Endothelial cell (in vitro differentiated cells): ENCODE measurements around the gene NTSR2. TPM values are rescaled to one million over a fixed set of nuclear protein-coding genes. Genes with fewer than 3 reads are reported as not detected.

Source experiments
- DNase-seq: peaks from one replicate; pipeline ENCODE4 v3.0.0; 2021; ENCODE audit warnings: low spot score
- H3K27ac Mint-ChIP-seq: one replicate; pipeline ENCODE4 v1.8.0; 2021; ENCODE audit warnings: mixed read lengths, inconsistent platforms; ENCODE audit not compliant: unreplicated experiment
- H3K27me3 Mint-ChIP-seq: one replicate; pipeline ENCODE4 v1.8.0; 2021; ENCODE audit warnings: mild to moderate bottlenecking, moderate library complexity, mixed read lengths, inconsistent platforms; ENCODE audit not compliant: unreplicated experiment
- H3K36me3 Mint-ChIP-seq: one replicate; pipeline ENCODE4 v1.8.0; 2021; ENCODE audit warnings: mild to moderate bottlenecking, low read depth, mixed read lengths, inconsistent platforms; ENCODE audit not compliant: unreplicated experiment
- H3K4me1 Mint-ChIP-seq: one replicate; pipeline ENCODE4 v1.8.0; 2021; ENCODE audit warnings: mild to moderate bottlenecking, mixed read lengths, inconsistent platforms; ENCODE audit not compliant: unreplicated experiment
- H3K4me3 Mint-ChIP-seq: one replicate; pipeline ENCODE4 v1.8.0; 2021; ENCODE audit warnings: mild to moderate bottlenecking, mixed read lengths, inconsistent platforms; ENCODE audit not compliant: unreplicated experiment
- H3K9me3 Mint-ChIP-seq: one replicate; pipeline ENCODE4 v1.8.0; 2021; ENCODE audit warnings: mixed read lengths, inconsistent platforms; ENCODE audit not compliant: unreplicated experiment
- CTCF ChIP-seq: fragments of 200-600 bp; sonication (generic); IDR thresholded peaks from one replicate; pipeline ENCODE4 v1.5.0; 2021; ENCODE audit warnings: antibody characterized with exemption; ENCODE audit not compliant: unreplicated experiment
- total RNA-seq: library from RNA; stranded (reverse); fragmentation: NEBNext Ultra II Directional; extraction: Animal tissue kit (Norgen Biotek cat#: 25700); gene quantifications from one replicate; pipeline ENCODE4 v1.2.1, GENCODE V29; 2021; ENCODE audit not compliant: unreplicated experiment

The NTSR2 gene
- total RNA-seq, 1 donor from 2014 or later, result not detected

DNA sequence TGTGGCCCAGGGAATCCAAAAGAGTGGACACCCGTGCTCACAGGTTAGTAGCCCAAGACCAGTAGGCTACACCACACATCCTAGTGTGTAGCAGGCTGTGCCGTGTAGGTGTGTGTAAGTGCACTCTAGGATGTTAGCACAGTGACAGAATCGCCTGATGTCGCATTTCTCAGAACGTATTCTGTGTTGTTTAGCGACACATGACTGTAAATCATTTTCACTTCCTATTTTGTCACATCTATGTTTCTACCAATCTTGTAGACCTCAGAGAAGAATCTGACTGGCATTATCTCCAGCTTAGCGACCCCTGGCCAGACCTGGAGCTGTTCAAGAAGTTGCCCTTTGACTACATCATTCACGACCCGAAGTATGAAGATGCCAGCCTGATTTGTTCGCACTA is 45.1 kb downstream of the NTSR2 start:
- no peak for TF ChIP-seq CTCF
- Mint-ChIP-seq H3K9me3 (no peaks in the 10 kb centered on the region), H3K4me1 (no peaks in the 10 kb centered on the region), H3K4me3 (no peak overlapping the region), H3K36me3 (peaks cover 52% of the 10 kb centered on the region), H3K27me3 (peaks cover 7% of the 10 kb centered on the region), H3K27ac (no peak overlapping the region)
- DNase-seq, result no peak

- no peak overlapping the region for H3K4me3 Mint-ChIP-seq
- no peaks in the 10 kb centered on the region for H3K9me3 Mint-ChIP-seq
- no peak for DNase-seq
- H3K36me3 Mint-ChIP-seq, result peaks cover 43% of the 10 kb centered on the region
- H3K27ac Mint-ChIP-seq, result no peak overlapping the region
- H3K4me1 Mint-ChIP-seq, result no peaks in the 10 kb centered on the region
- no peak for TF ChIP-seq CTCF
- peaks cover 4% of the 10 kb centered on the region for H3K27me3 Mint-ChIP-seq
These were observed 47.4 kb downstream of the NTSR2 start for GRCh38 chr2:11622611-11623010.

GRCh38 chr2:11621410-11621809 is 48.6 kb downstream of the NTSR2 start:
- no peaks in the 10 kb centered on the region for H3K9me3 Mint-ChIP-seq
- H3K36me3 Mint-ChIP-seq, result peaks cover 41% of the 10 kb centered on the region
- peaks cover 5% of the 10 kb centered on the region for H3K27me3 Mint-ChIP-seq
- no peak for TF ChIP-seq CTCF
- H3K4me3 Mint-ChIP-seq, result no peak overlapping the region
- H3K4me1 Mint-ChIP-seq, result peaks cover 2% of the 10 kb centered on the region
- no peak for DNase-seq
- H3K27ac Mint-ChIP-seq, result no peak overlapping the region

DNA sequence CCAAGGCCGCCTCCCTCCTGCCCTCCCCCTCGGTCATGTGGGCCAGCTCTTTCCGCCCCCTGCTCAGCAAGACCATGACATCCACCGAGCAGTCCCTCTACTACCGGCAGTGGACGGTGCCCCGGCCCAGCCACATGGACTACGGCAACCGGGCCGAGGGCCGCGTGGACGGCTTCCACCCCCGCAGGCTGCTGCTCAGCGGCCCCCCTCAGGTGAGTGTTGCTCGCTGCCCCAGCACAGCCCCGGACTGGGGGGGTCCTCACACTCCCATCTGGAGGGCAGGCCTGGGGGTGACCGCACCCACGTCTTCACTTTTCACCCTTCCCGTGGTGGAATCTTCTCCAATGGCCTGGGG is 51.3 kb downstream of the NTSR2 start:
- H3K27ac Mint-ChIP-seq, result no peak overlapping the region
- no peak overlapping the region for H3K4me3 Mint-ChIP-seq
- peaks cover 6% of the 10 kb centered on the region for H3K27me3 Mint-ChIP-seq
- no peaks in the 10 kb centered on the region for H3K9me3 Mint-ChIP-seq
- no peak for DNase-seq
- no peak for TF ChIP-seq CTCF
- peaks cover 2% of the 10 kb centered on the region for H3K4me1 Mint-ChIP-seq
- H3K36me3 Mint-ChIP-seq, result peaks cover 30% of the 10 kb centered on the region

DNA sequence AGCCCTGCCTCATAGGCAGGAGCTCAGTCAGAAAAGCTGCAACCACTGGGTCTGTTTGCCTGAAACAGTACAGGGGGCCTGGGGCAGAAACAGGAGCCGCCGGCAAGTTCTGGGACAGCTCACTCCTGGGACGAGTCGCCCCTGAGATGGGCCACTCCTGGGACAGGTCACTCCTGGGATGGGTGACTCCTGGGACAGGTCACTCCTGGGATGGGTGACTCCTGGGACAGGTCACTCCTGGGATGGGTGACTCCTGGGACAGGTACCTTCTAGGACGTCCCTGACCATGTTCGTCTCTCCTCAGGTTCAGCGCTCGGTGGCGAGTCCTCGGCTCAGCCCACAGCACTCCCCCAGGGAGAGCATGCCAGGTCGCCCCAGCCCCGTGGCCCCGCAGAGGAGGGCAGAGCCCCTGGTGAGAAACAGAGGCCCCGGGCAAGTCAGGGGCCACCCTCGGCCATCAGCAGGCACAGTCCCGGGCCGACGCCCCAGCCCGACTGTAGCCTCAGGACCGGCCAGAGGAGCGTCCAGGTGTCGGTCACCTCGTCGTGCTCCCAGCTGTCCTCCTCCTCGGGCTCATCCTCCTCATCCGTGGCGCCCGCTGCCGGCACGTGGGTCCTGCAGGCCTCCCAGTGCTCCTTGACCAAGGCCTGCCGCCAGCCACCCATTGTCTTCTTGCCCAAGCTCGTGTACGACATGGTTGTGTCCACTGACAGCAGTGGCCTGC is 51.8 kb downstream of the NTSR2 start:
- no peaks in the 10 kb centered on the region for H3K9me3 Mint-ChIP-seq
- peaks cover 6% of the 10 kb centered on the region for H3K27me3 Mint-ChIP-seq
- no peak overlapping the region for H3K27ac Mint-ChIP-seq
- TF ChIP-seq CTCF, result no peak
- H3K4me1 Mint-ChIP-seq, result peaks cover 2% of the 10 kb centered on the region
- H3K4me3 Mint-ChIP-seq, result no peak overlapping the region
- H3K36me3 Mint-ChIP-seq, result peaks cover 33% of the 10 kb centered on the region
- no peak for DNase-seq
